Karpas-422 (cell line): Measurements from ENCODE around the gene TCTA. TPM values are rescaled to one million over a fixed set of nuclear protein-coding genes. Genes with fewer than 3 reads are reported as not detected.

Experiments used
- DNase-seq: peaks from one replicate; pipeline ENCODE4 v3.0.0-alpha.2; 2015
- H2AFZ ChIP-seq: fragments of 200-600 bp; sonication (generic); 2 replicates; pipeline ENCODE4 v1.6.1; 2014; ENCODE audit warnings: antibody characterized with exemption, low read length, mixed read lengths
- H3K27ac ChIP-seq: fragments of 200-600 bp; sonication (generic); 2 replicates; pipeline ENCODE4 v1.5.1; 2014; ENCODE audit warnings: mild to moderate bottlenecking, low read length, moderate library complexity
- H3K27me3 ChIP-seq: fragments of 200-600 bp; sonication (generic); 2 replicates; pipeline ENCODE4 v1.6.1; 2014; ENCODE audit warnings: low read length, mixed read lengths
- H3K36me3 ChIP-seq: fragments of 200-600 bp; sonication (generic); 2 replicates; pipeline ENCODE4 v1.6.1; 2014; ENCODE audit warnings: low read length, mixed read lengths; ENCODE audit not compliant: insufficient read depth
- H3K4me1 ChIP-seq: fragments of 200-600 bp; sonication (generic); 2 replicates; pipeline ENCODE4 v1.6.1; 2014; ENCODE audit warnings: mild to moderate bottlenecking, low read length, mixed read lengths
- H3K4me2 ChIP-seq: fragments of 200-600 bp; sonication (generic); 2 replicates; pipeline ENCODE4 v1.6.1; 2014; ENCODE audit warnings: low read length, low read depth, mild to moderate bottlenecking; ENCODE audit not compliant: poor library complexity, severe bottlenecking
- H3K4me3 ChIP-seq: fragments of 200-600 bp; sonication (generic); 2 replicates; pipeline ENCODE4 v1.5.1; 2014; ENCODE audit warnings: mild to moderate bottlenecking, antibody characterized with exemption, low read length, mixed read lengths
- H3K79me2 ChIP-seq: fragments of 200-600 bp; sonication (generic); 2 replicates; pipeline ENCODE4 v1.6.1; 2014; ENCODE audit warnings: mild to moderate bottlenecking, low read length, mixed read lengths
- H3K9ac ChIP-seq: fragments of 200-600 bp; sonication (generic); 2 replicates; pipeline ENCODE4 v1.6.0; 2014; ENCODE audit warnings: low read length
- H3K9me2 ChIP-seq: fragments of 200-600 bp; sonication (generic), shearing (Covaris generic); replicated peaks from 2 replicates; pipeline ENCODE4 v1.6.0; 2014; ENCODE audit warnings: mild to moderate bottlenecking, low read length, moderate library complexity; ENCODE audit not compliant: insufficient read depth
- H3K9me3 ChIP-seq: fragments of 300-700, 200-600 bp; sonication (generic); 2 replicates; pipeline ENCODE4 v1.6.1; 2014; ENCODE audit warnings: low read length, mixed read lengths
- H4K20me1 ChIP-seq: fragments of 200-600 bp; sonication (generic); 2 replicates; pipeline ENCODE4 v1.6.1; 2014; ENCODE audit warnings: mild to moderate bottlenecking, antibody characterized with exemption, low read length, low read depth; ENCODE audit not compliant: insufficient read depth
- total RNA-seq: library from RNA; depleted of rRNA; stranded (reverse); fragments of >200 nt; shearing (Covaris generic); gene quantifications from 2 replicates; pipeline ENCODE4 v1.2.3, GENCODE V29; 2014; ENCODE audit warnings: low replicate concordance

Gene TCTA
- total RNA-seq, 1 experiment from 2014 or later, result 17.2 TPM

DNA sequence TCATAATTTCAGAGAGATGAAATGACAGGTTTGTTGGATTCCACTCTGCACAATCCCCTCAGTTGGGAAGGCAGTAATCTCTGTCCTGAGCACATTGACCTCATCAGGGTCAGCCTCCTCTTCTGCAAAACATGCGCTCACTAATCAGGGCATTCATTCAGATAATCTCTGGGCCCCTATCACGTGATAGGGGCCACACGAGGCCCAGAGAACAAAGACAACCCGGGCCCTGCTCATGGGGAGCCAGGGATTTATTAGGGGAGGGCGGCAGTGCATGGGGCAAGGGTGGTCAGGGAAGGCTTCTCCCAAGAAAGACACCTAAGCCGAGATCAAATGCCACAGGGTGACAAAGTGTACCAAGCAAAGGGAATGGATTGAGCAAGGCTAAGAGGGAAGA lies 1.1 kb downstream of the TCTA start:
- no peak overlapping the region for H2AFZ ChIP-seq
- peaks cover 41% of the 10 kb centered on the region for H3K4me1 ChIP-seq
- H3K79me2 ChIP-seq, result peaks cover 50% of the 10 kb centered on the region
- peak overlapping the region; percentile 90 for H3K4me2 ChIP-seq
- H3K27me3 ChIP-seq, result no peaks in the 10 kb centered on the region
- no peaks in the 10 kb centered on the region for H3K9me3 ChIP-seq
- H3K9me2 ChIP-seq, result no peaks in the 10 kb centered on the region
- no peaks in the 10 kb centered on the region for H3K36me3 ChIP-seq
- H3K27ac ChIP-seq, result no peak overlapping the region
- peaks cover 18% of the 10 kb centered on the region for H4K20me1 ChIP-seq
- peak overlapping the region; percentile 91 for H3K9ac ChIP-seq
- no peak for DNase-seq
- H3K4me3 ChIP-seq, result peak overlapping the region; percentile 88

DNA sequence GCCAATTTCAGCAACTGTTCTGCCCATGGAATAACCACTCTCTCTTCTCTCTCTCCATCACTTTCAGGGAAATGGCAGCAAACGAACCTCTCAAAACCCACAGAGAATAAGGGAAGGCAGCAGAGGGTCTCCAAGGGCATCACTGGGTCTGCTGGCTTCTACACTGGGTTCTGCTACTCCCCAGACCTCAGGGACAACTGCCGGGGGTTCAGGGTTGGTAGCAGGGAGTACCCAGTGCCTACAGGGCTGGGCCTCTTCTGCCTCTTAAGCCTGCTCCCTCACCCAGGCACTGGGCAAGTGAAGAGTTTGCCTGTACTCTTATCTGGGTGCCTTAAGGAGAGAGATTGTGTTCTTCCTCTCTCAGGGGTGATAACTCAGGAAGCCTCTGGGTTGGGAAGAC lies 2.5 kb downstream of the TCTA start:
- Histone ChIP-seq H3K36me3 (no peaks in the 10 kb centered on the region), H3K4me2 (no peak overlapping the region), H3K79me2 (peaks cover 36% of the 10 kb centered on the region), H3K27ac (no peak overlapping the region), H3K27me3 (no peaks in the 10 kb centered on the region), H3K4me3 (no peak overlapping the region), H4K20me1 (peaks cover 13% of the 10 kb centered on the region), H2AFZ (no peak overlapping the region), H3K9me3 (no peaks in the 10 kb centered on the region), H3K9ac (no peak overlapping the region), H3K4me1 (peaks cover 37% of the 10 kb centered on the region), H3K9me2 (no peaks in the 10 kb centered on the region)
- DNase-seq, result no peak

DNA sequence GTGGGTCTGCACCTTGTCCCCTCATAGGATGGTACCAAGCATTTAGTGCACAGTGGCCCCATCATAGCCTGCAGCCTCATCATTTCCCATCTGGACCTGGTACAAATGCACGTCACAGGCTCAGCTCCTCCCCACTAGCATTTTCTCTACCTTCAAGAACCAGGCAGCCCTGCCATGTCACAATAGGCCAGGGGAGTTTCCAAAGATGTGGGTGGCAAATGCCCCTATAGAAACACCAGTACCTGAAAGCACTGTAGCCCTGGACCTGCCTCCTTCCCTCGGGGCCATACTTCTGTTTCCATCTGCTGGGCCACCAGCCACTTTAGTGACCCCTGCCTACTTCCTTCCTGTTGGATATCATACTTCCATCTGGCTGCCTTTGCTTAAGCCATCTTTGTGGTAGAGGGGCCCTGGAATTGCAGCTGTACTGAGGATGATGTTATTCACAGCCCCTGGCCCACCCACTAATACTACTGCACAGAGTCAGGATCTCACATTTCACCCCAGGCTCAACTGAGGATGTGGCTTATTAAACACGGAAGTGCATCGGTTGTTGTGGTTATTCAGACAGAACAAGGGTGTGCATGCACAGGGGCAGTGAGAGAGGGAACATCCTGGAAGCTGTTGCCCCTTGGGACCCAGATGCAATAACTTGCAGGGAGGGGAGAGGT lies 3.8 kb downstream of the TCTA start:
- Histone ChIP-seq H3K9me3 (no peaks in the 10 kb centered on the region), H2AFZ (no peak overlapping the region), H3K9ac (peak overlapping the region; percentile 39), H3K4me1 (peaks cover 28% of the 10 kb centered on the region), H3K36me3 (no peaks in the 10 kb centered on the region), H3K27ac (peak overlapping the region; percentile 77), H3K4me2 (peak overlapping the region; percentile 39), H3K79me2 (peaks cover 23% of the 10 kb centered on the region), H3K4me3 (peak overlapping the region; percentile 15; the same call in 1 of the 2 replicates), H3K27me3 (no peaks in the 10 kb centered on the region), H4K20me1 (no peaks in the 10 kb centered on the region; the same call in 1 of the 2 replicates), H3K9me2 (no peaks in the 10 kb centered on the region)
- peak; percentile 81 for DNase-seq

DNA sequence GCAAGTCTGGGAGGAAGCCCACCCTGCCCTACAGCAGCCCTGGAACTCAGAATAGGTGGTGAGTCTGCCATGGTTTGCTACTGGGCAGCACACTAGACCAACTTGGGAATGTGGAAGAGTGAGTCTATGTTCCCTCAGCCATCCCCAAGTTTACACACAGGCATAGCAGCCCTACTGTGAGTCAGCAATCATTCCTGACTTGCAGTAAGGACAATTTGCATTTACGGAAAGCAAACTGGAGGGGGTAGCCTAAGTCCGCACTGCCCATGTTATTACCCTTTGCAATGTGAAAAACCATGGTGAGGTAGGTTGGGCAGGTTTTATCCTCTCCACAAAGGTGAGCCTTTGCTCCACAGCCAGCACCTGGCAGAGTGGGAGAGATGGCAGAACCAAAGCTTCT lies 4.6 kb downstream of the TCTA start:
- DNase-seq, result no peak
- Histone ChIP-seq H3K9me3 (no peaks in the 10 kb centered on the region), H3K27me3 (no peaks in the 10 kb centered on the region), H3K9me2 (no peaks in the 10 kb centered on the region), H3K9ac (peak overlapping the region; percentile 39), H3K27ac (peak overlapping the region; percentile 77), H2AFZ (no peak overlapping the region), H3K79me2 (peaks cover 16% of the 10 kb centered on the region), H4K20me1 (no peaks in the 10 kb centered on the region), H3K4me3 (no peak overlapping the region; the same call in 1 of the 2 replicates), H3K36me3 (no peaks in the 10 kb centered on the region), H3K4me2 (peak overlapping the region; percentile 39), H3K4me1 (peaks cover 28% of the 10 kb centered on the region)

DNA sequence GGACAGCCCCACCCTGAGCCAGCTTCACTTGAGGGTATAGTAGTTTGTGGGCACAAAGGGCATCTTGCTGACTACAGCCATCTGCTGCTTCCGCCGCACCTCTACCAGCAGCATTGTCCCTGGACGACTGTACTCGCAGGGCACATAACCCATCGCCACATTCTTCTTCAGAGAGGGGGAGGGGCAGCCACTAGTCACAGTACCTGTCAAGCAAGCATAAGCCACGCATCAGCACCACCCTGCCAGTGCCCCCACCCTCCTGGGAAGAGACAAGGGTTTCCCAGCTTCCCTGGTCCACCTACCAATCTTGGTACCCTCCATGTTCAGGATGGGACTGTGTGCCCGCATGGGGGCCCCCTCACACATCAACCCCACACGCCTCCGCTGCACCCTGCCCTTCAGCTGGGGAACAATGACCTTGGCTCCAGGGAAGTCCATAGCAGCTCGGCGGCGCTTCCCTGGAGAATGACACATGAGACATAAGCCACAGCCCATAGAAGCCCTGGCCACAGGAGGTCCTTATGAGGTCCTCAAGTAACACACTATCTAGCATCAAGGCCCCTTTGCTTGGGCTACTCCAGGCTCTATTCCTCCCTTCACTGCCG lies 5.4 kb downstream of the TCTA start:
- no peak overlapping the region for H3K4me2 ChIP-seq

DNA sequence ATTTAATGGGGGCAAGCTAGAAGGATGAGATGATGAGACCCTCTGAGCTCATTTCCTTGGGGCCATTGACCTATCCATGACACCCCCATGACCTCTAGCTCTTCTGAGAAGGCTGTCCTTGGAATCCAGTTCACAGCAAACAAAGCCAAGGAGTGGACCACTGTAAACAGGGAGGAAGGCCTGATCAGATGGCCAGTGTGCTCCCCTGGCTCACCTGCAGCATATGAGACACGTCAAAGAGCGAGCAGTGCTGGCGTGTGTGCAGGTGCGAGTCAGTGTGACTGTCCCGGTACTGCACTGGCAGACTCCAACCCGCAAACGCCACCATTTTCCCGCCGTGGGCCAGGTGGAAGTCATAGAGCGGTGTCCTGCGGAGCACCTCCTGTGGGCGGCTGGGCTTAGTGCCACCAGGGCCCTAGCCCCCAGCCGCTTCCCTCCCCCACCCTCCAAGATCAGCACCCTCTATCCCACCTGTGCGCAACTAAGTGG lies 9.7 kb downstream of the TCTA start:
- no peaks in the 10 kb centered on the region for H3K27me3 ChIP-seq
- no peak overlapping the region for H3K9ac ChIP-seq
- H3K4me2 ChIP-seq, result no peak overlapping the region
- no peak overlapping the region for H2AFZ ChIP-seq
- H3K27ac ChIP-seq, result no peak overlapping the region
- no peak for DNase-seq
- no peak overlapping the region for H3K4me3 ChIP-seq
- no peaks in the 10 kb centered on the region for H3K9me3 ChIP-seq
- no peaks in the 10 kb centered on the region for H3K36me3 ChIP-seq
- peaks cover under 1% of the 10 kb centered on the region for H3K4me1 ChIP-seq
- no peaks in the 10 kb centered on the region for H3K79me2 ChIP-seq
- H4K20me1 ChIP-seq, result no peaks in the 10 kb centered on the region
- H3K9me2 ChIP-seq, result no peaks in the 10 kb centered on the region

More for the DNA sequence above, 5.4 kb downstream of the TCTA start:
- Histone ChIP-seq H2AFZ (no peak overlapping the region), H3K27ac (no peak overlapping the region), H4K20me1 (no peaks in the 10 kb centered on the region), H3K9me3 (no peaks in the 10 kb centered on the region), H3K79me2 (peaks cover 12% of the 10 kb centered on the region), H3K4me1 (peaks cover 28% of the 10 kb centered on the region), H3K4me3 (no peak overlapping the region), H3K9ac (no peak overlapping the region), H3K9me2 (no peaks in the 10 kb centered on the region), H3K27me3 (no peaks in the 10 kb centered on the region), H3K36me3 (no peaks in the 10 kb centered on the region)
- DNase-seq, result no peak

DNA sequence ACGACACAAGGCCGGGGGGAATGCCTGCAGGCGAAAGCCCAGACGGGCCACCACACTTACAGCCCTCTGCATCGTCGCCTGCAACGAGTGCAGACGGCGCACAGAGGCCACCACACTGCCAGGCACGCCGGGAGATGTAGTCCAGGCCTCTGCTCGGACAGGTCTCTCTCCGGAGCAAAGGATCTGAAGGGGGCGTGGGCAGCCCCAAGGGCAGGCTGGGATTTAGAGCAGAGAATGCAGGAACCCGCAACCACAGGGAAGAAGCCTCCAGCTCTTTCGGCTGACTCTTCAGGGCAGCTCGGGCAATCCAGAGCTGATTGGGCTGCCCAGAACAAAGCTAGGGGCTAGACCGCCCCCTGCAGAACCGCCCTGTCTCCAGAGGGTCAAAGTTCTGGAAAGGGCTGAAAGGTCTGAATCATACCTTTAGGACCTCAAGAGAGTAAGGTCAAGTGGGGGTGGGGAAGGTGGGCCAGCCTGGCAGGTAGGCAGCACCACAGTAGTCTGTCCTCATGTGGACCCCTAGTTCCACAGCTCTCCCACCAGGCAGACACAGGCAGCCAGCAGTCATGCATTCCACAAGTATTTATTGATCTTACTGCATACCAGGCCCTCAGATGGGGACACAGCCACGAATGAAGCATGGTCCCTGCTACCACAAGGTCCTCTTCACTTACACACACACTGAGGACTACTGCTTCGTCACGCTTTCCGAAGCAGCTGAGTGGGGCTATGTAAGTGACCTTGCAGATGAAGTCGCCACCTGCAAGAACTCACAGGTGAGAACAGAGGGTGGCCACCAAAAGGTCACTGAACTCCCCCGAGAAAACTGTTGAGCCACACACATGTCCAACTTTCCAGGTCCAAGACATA lies 10.4 kb downstream of the TCTA start, which contains the start of gene AMT:
AMT (minus strand) TSS at position 95 of the 870 bp plus-strand sequence; CDS start at position 72, 23 bp downstream.
- Histone ChIP-seq H3K36me3 (no peaks in the 10 kb centered on the region), H2AFZ (no peak within 1 kb of the TSS), H3K4me1 (no peaks in the 10 kb centered on the region), H3K4me3 (no peak within 1 kb of the TSS), H3K9me3 (no peaks in the 10 kb centered on the region), H3K4me2 (no peak within 1 kb of the TSS), H3K9me2 (no peaks in the 10 kb centered on the region), H3K9ac (no peak within 1 kb of the TSS), H3K27me3 (no peaks in the 10 kb centered on the region), H4K20me1 (no peaks in the 10 kb centered on the region), H3K79me2 (no peaks in the 10 kb centered on the region; the same call in 1 of the 2 replicates), H3K27ac (no peak within 1 kb of the TSS)
- DNase-seq, result no peak

DNA sequence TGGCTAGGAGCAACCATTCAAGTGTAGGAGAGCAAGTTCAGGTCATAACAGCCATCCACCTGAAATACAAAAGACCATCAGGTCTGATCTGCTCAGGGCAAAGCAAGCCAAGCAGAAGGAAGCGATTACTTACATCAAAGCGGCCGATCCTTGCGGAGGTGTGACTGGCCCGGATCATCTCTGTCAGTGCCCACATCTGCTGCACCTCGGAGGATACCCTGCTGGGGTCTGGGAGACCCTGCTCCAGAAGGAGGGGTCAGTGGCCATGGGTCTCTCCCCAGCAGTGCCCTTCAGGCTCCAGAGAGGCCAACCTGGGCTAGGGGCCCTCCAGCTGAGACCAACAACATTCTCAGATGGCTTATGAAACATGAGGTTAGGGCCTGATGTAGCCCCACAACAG lies 12.6 kb downstream of the TCTA start:
- no peak overlapping the region for H3K9ac ChIP-seq
- no peaks in the 10 kb centered on the region for H3K9me2 ChIP-seq
- peaks cover 5% of the 10 kb centered on the region; the same call in 1 of the 2 replicates for H3K79me2 ChIP-seq
- no peaks in the 10 kb centered on the region for H4K20me1 ChIP-seq
- no peak overlapping the region for H2AFZ ChIP-seq
- H3K36me3 ChIP-seq, result no peaks in the 10 kb centered on the region
- no peaks in the 10 kb centered on the region for H3K9me3 ChIP-seq
- peaks cover 12% of the 10 kb centered on the region for H3K4me1 ChIP-seq
- H3K4me3 ChIP-seq, result no peak overlapping the region
- H3K27me3 ChIP-seq, result no peaks in the 10 kb centered on the region
- H3K27ac ChIP-seq, result no peak overlapping the region
- no peak overlapping the region for H3K4me2 ChIP-seq
- no peak for DNase-seq
